Ishikawa (cell line): Measurements from ENCODE around the gene FAM209A.

Experiments used
- MAX ChIP-seq: IDR thresholded peaks from 2 replicates; pipeline ENCODE4 v1.6.1; 2012
- NFIC ChIP-seq: IDR thresholded peaks from 2 replicates; pipeline ENCODE4 v1.6.1; 2012
- RAD21 ChIP-seq: IDR thresholded peaks from 2 replicates; pipeline ENCODE4 v1.6.1; 2012; ENCODE audit warnings: low read depth
- REST ChIP-seq: IDR thresholded peaks from 2 replicates; pipeline ENCODE4 v1.6.1; 2012; ENCODE audit warnings: low read depth, mild to moderate bottlenecking
- USF1 ChIP-seq: IDR thresholded peaks from 2 replicates; pipeline ENCODE4 v1.6.1; 2012

GRCh38 chr20:56572172-56572571 lies 47.6 kb downstream of the FAM209A start:
- TF ChIP-seq RAD21 (no peak), USF1 (no peak), REST (no peak), NFIC (no peak), MAX (no peak)
